K562 (cell line): ENCODE measurements around the gene PPARD. TPM values are rescaled to one million over a fixed set of nuclear protein-coding genes. Genes with fewer than 3 reads are reported as not detected.

Experiments
- ATAC-seq: fragments of 200-7000 bp; cut with Tn5 transposase; 3 replicates; pipeline ENCODE4 v1.9.1; 2020; ENCODE audit warnings: moderate library complexity
- BruUV-seq: library from RNA; stranded (reverse); fragments of 400-500 nt; replicated peaks from 2 replicates; lab custom pipeline; 2021; lab: Mats Ljungman, UMichigan
- CTCF ChIA-PET: fragments of 300-600 bp; formaldehyde crosslinking; extraction: SDS; loops from one replicate; lab custom pipeline; 2021; ENCODE audit warnings: low intra/inter-chr PET ratio; lab: Yijun Ruan, JAX
- POLR2A ChIA-PET: fragments of 300-600, 350-650 bp; sonication (Branson Sonifier 250); formaldehyde crosslinking; extraction: SDS; loops from one replicate; lab custom pipeline; 2021; ENCODE audit warnings: antibody characterized with exemption, inconsistent platforms; lab: Yijun Ruan, JAX
- DNase-seq, 4 experiments: peaks; one replicate each; pipeline versions ENCODE4 v3.0.0 to v3.0.0-alpha.2; 2011 to 2018; ENCODE audit warnings: low spot score in 3 of 4, mixed read lengths in 3 of 4; ENCODE audit errors: extremely low read depth in 1 of 4
- FAIRE-seq: peaks from 2 replicates; lab custom pipeline; 2011; peaks lifted over from hg19 to GRCh38; lab: Jason Lieb, UNC
- H2AFZ ChIP-seq: 2 replicates; pipeline ENCODE4 v1.6.0; 2011; ENCODE audit warnings: low read depth, low read length, control low read depth, inconsistent platforms
- H3K27ac ChIP-seq: fragments of 200-600 bp; 3 replicates; pipeline ENCODE4 v1.8.0; 2011; ENCODE audit warnings: low read depth, mild to moderate bottlenecking, control low read depth, inconsistent platforms, low read length, moderate library complexity, mixed read lengths; ENCODE audit errors: extremely low read depth
- H3K27me3 ChIP-seq, 2 experiments: fragments of 300-600 bp in 1 of 2; 2 replicates in 1 of 2; 3 replicates in 1 of 2; pipeline versions ENCODE4 v1.6.0 to v1.8.0; 2011; ENCODE audit warnings: inconsistent platforms in 2 of 2, low read length in 2 of 2, mild to moderate bottlenecking in 1 of 2, mixed read lengths in 1 of 2, moderate library complexity in 1 of 2; ENCODE audit not compliant: control insufficient read depth in 2 of 2, insufficient read depth in 2 of 2
- H3K36me3 ChIP-seq: fragments of 300-600 bp; 3 replicates; pipeline ENCODE4 v1.8.0; 2011; ENCODE audit warnings: mild to moderate bottlenecking, low read length, inconsistent platforms; ENCODE audit not compliant: control insufficient read depth, insufficient read depth
- H3K4me1 ChIP-seq, 2 experiments: fragments of 200-600 bp in 1 of 2; replicated peaks in 1 of 2; 2 replicates in 1 of 2; 3 replicates in 1 of 2; pipeline versions ENCODE4 v1.5.1 to v1.8.0; 2011; ENCODE audit warnings: inconsistent platforms in 2 of 2, low read length in 2 of 2, mild to moderate bottlenecking in 1 of 2, mixed read lengths in 1 of 2, moderate library complexity in 1 of 2; ENCODE audit not compliant: control insufficient read depth in 2 of 2, insufficient read depth in 2 of 2
- H3K4me2 ChIP-seq: 2 replicates; pipeline ENCODE4 v1.6.1; 2011; ENCODE audit warnings: low read length, control low read depth, inconsistent platforms, mixed read lengths; ENCODE audit not compliant: insufficient read depth
- H3K4me3 ChIP-seq: fragments of 200-600 bp; sonication (generic), shearing (Covaris generic); 2 replicates; pipeline ENCODE4 v1.5.1; 2016; ENCODE audit warnings: control low read depth, inconsistent platforms
- H3K79me2 ChIP-seq: fragments of 200-600 bp; 3 replicates; pipeline ENCODE4 v1.8.0; 2011; ENCODE audit warnings: low read length, inconsistent platforms; ENCODE audit not compliant: control insufficient read depth, insufficient read depth
- H3K9ac ChIP-seq, 2 experiments: 2 replicates each; pipeline versions ENCODE4 v1.6.0 to v1.6.1; 2011; ENCODE audit warnings: low read depth in 2 of 2, low read length in 2 of 2, control low read depth in 1 of 2, inconsistent platforms in 1 of 2, mild to moderate bottlenecking in 1 of 2, mixed read lengths in 1 of 2; ENCODE audit not compliant: insufficient read depth in 1 of 2
- H3K9me1 ChIP-seq: one replicate; pipeline ENCODE4 v1.6.0; 2011; ENCODE audit warnings: inconsistent platforms, mild to moderate bottlenecking, low read length, moderate library complexity; ENCODE audit not compliant: control insufficient read depth, insufficient read depth
- H3K9me3 ChIP-seq: replicated peaks from 2 replicates; pipeline ENCODE4 v1.5.1; 2011; ENCODE audit warnings: low read depth, low read length, inconsistent platforms; ENCODE audit not compliant: control insufficient read depth, insufficient read depth
- H4K20me1 ChIP-seq: replicated peaks from 2 replicates; pipeline ENCODE4 v1.6.1; 2011; ENCODE audit warnings: low read length, inconsistent platforms, mixed read lengths; ENCODE audit not compliant: control insufficient read depth, insufficient read depth
- ILK ChIP-seq: fragments of 450-650 bp; IDR thresholded peaks from 2 replicates; pipeline ENCODE4 v1.6.1; 2016; ENCODE audit warnings: missing genetic modification characterization, low read depth, mild to moderate bottlenecking, missing compliant biosample characterization, moderate library complexity, borderline replicate concordance
- THAP7 ChIP-seq: fragments of 250-450 bp; sonication (Bioruptor Pico); IDR thresholded peaks from 2 replicates; pipeline ENCODE4 v1.5.0; 2021
- WGBS: fragments of 100-300 bp; shearing (Covaris generic); methylation state at CpG from one replicate; pipeline ENCODE4 v1.1.6; 2016; ENCODE audit warnings: low coverage, mixed read lengths; ENCODE audit not compliant: insufficient coverage; ENCODE audit errors: missing lambda C conversion rate; 5-methylcytosine and 5-hydroxymethylcytosine counted together
- in situ Hi-C: fragments of 300-500 bp; cut with MboI; formaldehyde crosslinking; loops from 4 replicates; pipeline ENCODE4 v1.15.0; 2018; ENCODE audit warnings: inconsistent platforms, mixed read lengths
- intact Hi-C: fragments of 100-400 bp; cut with micrococcal nuclease; formaldehyde crosslinking; loops from 2 replicates; pipeline ENCODE4 v1.14.2; 2022
- polyA plus RNA-seq, 8 experiments: library from polyadenylated mRNA; depleted of rRNA in 4 of 8; stranded (reverse) in 5 of 8; unstranded in 3 of 8; fragments of >200 nt; fragmentation: Nextera tagmentation in 2 of 8; fragmentation: Illumina TruSeq in 1 of 8; extraction: Ambion mirVana in 2 of 8; extraction: Trizol in 1 of 8; gene quantifications; 2 replicates each; pipeline versions ENCODE4 v1.2.1 to v1.2.3, GENCODE V29; 2011 to 2014; ENCODE audit warnings: inconsistent platforms in 1 of 8, missing spikeins in 1 of 8
- total RNA-seq, 7 experiments: library from RNA; depleted of rRNA in 6 of 7; stranded (reverse); fragments of >200 nt in 6 of 7; fragmentation: Illumina TruSeq in 2 of 7; extraction: Trizol in 2 of 7; gene quantifications; 2 replicates each; pipeline versions ENCODE4 v1.2.1 to v1.2.3, GENCODE V29; 2011 to 2021; ENCODE audit warnings: low replicate concordance in 1 of 7
- TF ChIP-seq, protein P1 (sequence below): fragments of 450-650 bp; formaldehyde crosslinking; IDR thresholded peaks from 2 replicates; pipeline ENCODE4 v1.4.0; 2020; ENCODE audit warnings: mild to moderate bottlenecking, mixed read lengths

Gene PPARD
- total and polyA plus RNA-seq, 9 of the 15 experiments (the other 6 are each of a cell fraction or from before 2014, with no cell fraction given): 0.14 to 13.2 (median 3.8) TPM

- WGBS: 57% methylated on average over 14 of the region's 14 CpGs
- in situ Hi-C loops (no loop called here), intact Hi-C loops (no loop called here)
- no TSS peak for BruUV-seq
- H3K9ac ChIP-seq: peak overlapping the region in 1 of 2 experiments; percentile 15; a peak in 1 of 4 replicates
- DNase-seq: no peak
- FAIRE-seq: no peak
- CTCF ChIA-PET: no interaction called here
- H3K4me1 ChIP-seq: no peaks in the 10 kb centered on the region; a peak in 1 of 5 replicates
- H2AFZ ChIP-seq: no peak overlapping the region
- no peak for TF ChIP-seq THAP7 (CRISPR knock-in tag)
- TF ChIP-seq, protein P1, sequence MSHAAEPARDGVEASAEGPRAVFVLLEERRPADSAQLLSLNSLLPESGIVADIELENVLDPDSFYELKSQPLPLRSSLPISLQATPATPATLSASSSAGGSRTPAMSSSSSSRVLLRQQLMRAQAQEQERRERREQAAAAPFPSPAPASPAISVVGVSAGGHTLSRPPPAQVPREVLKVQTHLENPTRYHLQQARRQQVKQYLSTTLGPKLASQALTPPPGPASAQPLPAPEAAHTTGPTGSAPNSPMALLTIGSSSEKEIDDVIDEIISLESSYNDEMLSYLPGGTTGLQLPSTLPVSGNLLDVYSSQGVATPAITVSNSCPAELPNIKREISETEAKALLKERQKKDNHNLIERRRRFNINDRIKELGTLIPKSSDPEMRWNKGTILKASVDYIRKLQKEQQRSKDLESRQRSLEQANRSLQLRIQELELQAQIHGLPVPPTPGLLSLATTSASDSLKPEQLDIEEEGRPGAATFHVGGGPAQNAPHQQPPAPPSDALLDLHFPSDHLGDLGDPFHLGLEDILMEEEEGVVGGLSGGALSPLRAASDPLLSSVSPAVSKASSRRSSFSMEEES: no peak
- TF ChIP-seq ILK (tag): no peak
- POLR2A ChIA-PET: interaction anchor here (0.8 to 1.0 kb wide), 2 partner anchors 20 to 30 kb away, joined by 3 read pairs; no protein-coding TSS in a partner anchor
- ATAC-seq: no peak
- no peak overlapping the region for H3K27ac ChIP-seq
- no peaks in the 10 kb centered on the region for H3K9me1 ChIP-seq
- no peaks in the 10 kb centered on the region for H3K9me3 ChIP-seq
- H3K4me2 ChIP-seq: no peak overlapping the region
- H3K36me3 ChIP-seq: peaks cover 5% of the 10 kb centered on the region; the same call in 2 of the 3 replicates
- no peaks in the 10 kb centered on the region for H3K79me2 ChIP-seq
- no peak overlapping the region for H3K4me3 ChIP-seq
- no peaks in the 10 kb centered on the region for H4K20me1 ChIP-seq
- H3K27me3 ChIP-seq: no peaks in the 10 kb centered on the region
Observed at GRCh38 chr6:35417979-35418661, 75.8 kb downstream of the PPARD start.
